Right atrium auricular region (tissue), 2 donors: Measurements from ENCODE around the gene SSX4B. TPM values are rescaled to one million over a fixed set of nuclear protein-coding genes. Genes with fewer than 3 reads are reported as not detected.
"Not testable (repeated sequence)": the region's sequence is repeated elsewhere in the genome, so short reads cannot be mapped to it uniquely, and the experiment has no call there.

Experiments
- DNase-seq: peaks from one replicate; pipeline ENCODE4 v3.0.0-alpha.2; 2019; ENCODE audit warnings: low spot score
- H3K27ac ChIP-seq, 2 donors: fragments of 200-600 bp; sonication (generic); 1 replicate in 1 of 2; 2 replicates in 1 of 2; pipeline ENCODE4 v1.5.1; 2016 to 2019
- H3K27me3 ChIP-seq, 2 donors: fragments of 200-600 bp; sonication (generic); one replicate each; pipeline versions ENCODE4 v1.5.1 to v1.6.0; 2017 to 2019
- H3K36me3 ChIP-seq: fragments of 200-600 bp; sonication (generic); one replicate; pipeline ENCODE4 v1.5.1; 2016
- H3K4me1 ChIP-seq, 2 donors: fragments of 200-600 bp; sonication (generic); one replicate each; pipeline versions ENCODE4 v1.5.1 to v1.6.0; 2017 to 2019
- H3K4me3 ChIP-seq, 2 donors: fragments of 200-600 bp; sonication (generic); 1 replicate in 1 of 2; 2 replicates in 1 of 2; pipeline ENCODE4 v1.5.1; 2017 to 2019; ENCODE audit warnings: mild to moderate bottlenecking in 1 of 2, moderate library complexity in 1 of 2
- H3K9me3 ChIP-seq, 2 donors: fragments of 200-600 bp; sonication (generic); one replicate each; pipeline ENCODE4 v1.5.1; 2019
- CTCF ChIP-seq, 2 donors: fragments of 200-600 bp; sonication (generic); IDR thresholded peaks; one replicate each; pipeline ENCODE4 v1.5.1; 2019; ENCODE audit warnings: antibody characterized with exemption in 2 of 2
- total RNA-seq, 2 donors: library from RNA; depleted of rRNA; stranded (reverse); fragments of >200 nt; gene quantifications; one replicate each; pipeline ENCODE4 v1.1.0, GENCODE V29; 2016

The SSX4B gene
- total RNA-seq, 2 donors from 2014 or later, result not detected

GRCh38 chrX:48357681-48358080, 54.1 kb downstream of the SSX4B start:
- no peak overlapping the region for H3K27ac ChIP-seq

DNA sequence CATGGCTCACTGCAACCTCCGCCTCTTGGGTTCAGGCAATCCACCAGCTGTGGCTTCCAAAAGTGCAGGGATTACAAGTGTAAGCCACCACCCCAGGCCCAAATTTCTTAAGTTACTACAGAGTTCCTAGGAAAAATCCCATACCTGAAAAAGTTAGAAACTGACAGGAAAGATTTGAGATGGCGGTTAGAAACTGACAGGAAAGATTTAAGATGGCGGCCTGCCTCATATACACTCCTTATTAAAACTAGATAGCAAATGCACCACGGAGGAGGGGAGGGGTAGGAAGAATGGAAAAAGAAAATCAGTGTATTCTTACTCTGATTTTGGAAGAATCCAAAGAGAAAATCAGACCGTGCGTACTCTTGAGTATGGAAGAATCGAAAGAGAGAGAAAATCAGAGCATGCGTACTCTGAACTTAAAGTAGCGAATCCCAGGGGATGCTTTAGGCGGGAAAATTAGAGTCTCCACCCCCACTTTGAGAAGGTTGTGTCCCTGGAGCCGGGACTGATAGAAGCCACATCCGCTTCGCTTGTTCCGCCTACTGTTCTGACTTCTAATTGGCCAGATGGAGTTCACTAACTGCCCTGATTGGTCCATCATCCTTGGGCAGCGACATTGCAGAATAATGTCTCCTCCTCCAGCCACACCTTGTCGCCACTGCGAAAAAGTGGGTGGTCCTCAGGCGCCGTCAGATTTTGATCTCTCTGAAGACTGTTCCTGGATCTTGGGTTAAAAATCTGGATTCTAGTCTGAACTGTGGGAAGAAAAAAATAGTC, 55.3 kb downstream of the SSX4B start, which contains the start of gene SSX3:
Gene SSX3, minus strand, starts transcription at position 389 of the 780 bp plus-strand sequence. CDS start 1,454 bp downstream, outside the sequence.
- not testable (repeated sequence) for H3K4me1 ChIP-seq, H3K9me3 ChIP-seq, H3K27ac ChIP-seq, DNase-seq, H3K36me3 ChIP-seq, H3K4me3 ChIP-seq, H3K27me3 ChIP-seq

More at GRCh38 chrX:48357681-48358080, 54.1 kb downstream of the SSX4B start:
- Histone ChIP-seq H3K36me3 (no peaks in the 10 kb centered on the region), H3K4me1 (no peaks in the 10 kb centered on the region), H3K9me3 (no peaks in the 10 kb centered on the region), H3K4me3 (no peak overlapping the region), H3K27me3 (no peaks in the 10 kb centered on the region)
- no peak for TF ChIP-seq CTCF (IDR thresholded peaks at IDR 0.05)
- no peak for DNase-seq

Other genes starting within 250 kb of the SSX4B start
- gene SSX5, start 215.2 kb downstream of the SSX4B start, total RNA-seq, result not detected
- gene SSX1, start 156.6 kb downstream of the SSX4B start, total RNA-seq, result not detected
- gene SSX3, start 55.3 kb downstream of the SSX4B start, total RNA-seq, result not detected
- gene SSX4, start 28.4 kb downstream of the SSX4B start, total RNA-seq, result not detected
- 1 to 10 TPM; 2.2 to 4.9 TPM for gene SLC38A5, start 58.3 kb upstream of the SSX4B start, total RNA-seq
- gene FTSJ1, start 64.2 kb upstream of the SSX4B start, total RNA-seq, result 10 to 100 TPM; 36.6 to 43.3 TPM
- gene PORCN, start 97.0 kb upstream of the SSX4B start, total RNA-seq, result 10 to 100 TPM; 23.0 to 43.0 TPM
- gene EBP, start 109.8 kb upstream of the SSX4B start, total RNA-seq, result 10 to 100 TPM; 49.3 to 73.7 TPM
- 10 to 100 TPM; 11.0 to 17.5 TPM for gene TBC1D25, start 127.8 kb upstream of the SSX4B start, total RNA-seq
- 10 to 100 TPM; 62.1 to 90.4 TPM for gene RBM3, start 162.5 kb upstream of the SSX4B start, total RNA-seq
- gene WDR13, start 185.5 kb upstream of the SSX4B start, total RNA-seq, result 100 to 1,000 TPM; 208 to 214 TPM